ENCODE results near the gene MAGI2. TPM values are rescaled to one million over a fixed set of nuclear protein-coding genes. Genes with fewer than 3 reads are reported as not detected.

Gene MAGI2
- total and polyA plus RNA-seq, 9 donors = 7.1 to 20.4 (median 18.7) TPM

- no peak for TF ChIP-seq POLR2A (IDR thresholded peaks at IDR 0.05)
- no peak for TF ChIP-seq CTCF (IDR thresholded peaks at IDR 0.05)
- TF ChIP-seq EP300 (IDR thresholded peaks at IDR 0.05) = no peak
- no peaks in the 10 kb centered on the region for H3K27me3 ChIP-seq
- no peaks in the 10 kb centered on the region for H3K9me3 ChIP-seq
- 66 to 74% (median 72%) methylated on average over 6 of the region's 6 CpGs for WGBS, 3 donors
- DNase-seq = no peak
- no peaks in the 10 kb centered on the region for H3K4me1 ChIP-seq (ENCODE audit: insufficient read depth)
- H3K27ac ChIP-seq = no peak overlapping the region
- no peaks in the 10 kb centered on the region for H3K36me3 ChIP-seq
- H3K4me3 ChIP-seq = no peak overlapping the region
- intact Hi-C loops (cut with DNase I) = no loop called here
Measured at GRCh38 chr7:77995717-77996116, 1457.8 kb downstream of the MAGI2 start.

- Histone ChIP-seq H3K36me3 (no peaks in the 10 kb centered on the region), H3K4me3 (no peak overlapping the region), H3K27me3 (no peaks in the 10 kb centered on the region), H3K27ac (no peak overlapping the region), H3K4me1 (ENCODE audit: insufficient read depth) (no peaks in the 10 kb centered on the region), H3K9me3 (no peaks in the 10 kb centered on the region)
- TF ChIP-seq EP300 (IDR thresholded peaks at IDR 0.05) (no peak), POLR2A (IDR thresholded peaks at IDR 0.05) (no peak), CTCF (IDR thresholded peaks at IDR 0.05) (no peak)
- intact Hi-C loops (cut with DNase I) = no loop called here
- WGBS, 3 donors = 95 to 98% (median 96%) methylated on average over 3 of the region's 3 CpGs
- no peak for DNase-seq
Measured at GRCh38 chr7:77993838-77994237, 1459.6 kb downstream of the MAGI2 start.

GRCh38 chr7:77991656-77992055, 1461.8 kb downstream of the MAGI2 start:
- no peaks in the 10 kb centered on the region for H3K27me3 ChIP-seq
- intact Hi-C loops (cut with DNase I) = no loop called here
- 77 to 87% (median 83%) methylated on average over 4 of the region's 4 CpGs for WGBS, 3 donors
- no peaks in the 10 kb centered on the region for H3K36me3 ChIP-seq
- H3K27ac ChIP-seq = no peak overlapping the region
- H3K4me3 ChIP-seq = no peak overlapping the region
- no peaks in the 10 kb centered on the region for H3K9me3 ChIP-seq
- no peak for DNase-seq
- no peak for TF ChIP-seq CTCF (IDR thresholded peaks at IDR 0.05)
- TF ChIP-seq EP300 (IDR thresholded peaks at IDR 0.05) = no peak
- TF ChIP-seq POLR2A (IDR thresholded peaks at IDR 0.05) = no peak
- H3K4me1 ChIP-seq (ENCODE audit: insufficient read depth) = no peaks in the 10 kb centered on the region

- intact Hi-C loops (cut with DNase I) = no loop called here
- TF ChIP-seq EP300 (IDR thresholded peaks at IDR 0.05) (no peak), CTCF (IDR thresholded peaks at IDR 0.05) (no peak), POLR2A (IDR thresholded peaks at IDR 0.05) (no peak)
- Histone ChIP-seq H3K36me3 (no peaks in the 10 kb centered on the region), H3K4me1 (ENCODE audit: insufficient read depth) (no peaks in the 10 kb centered on the region), H3K4me3 (no peak overlapping the region), H3K9me3 (no peaks in the 10 kb centered on the region), H3K27me3 (no peaks in the 10 kb centered on the region), H3K27ac (no peak overlapping the region)
- 76 to 87% (median 84%) methylated on average over 5 to 6 of the region's 6 CpGs for WGBS, 3 donors
- DNase-seq = no peak
Measured at GRCh38 chr7:77989981-77990566, 1463.4 kb downstream of the MAGI2 start.

Data from ovary (tissue), 9 donors.